ENCODE measurements around the gene TAS1R2. TPM values are rescaled to one million over a fixed set of nuclear protein-coding genes. Genes with fewer than 3 reads are reported as not detected.
A peak's percentile ranks its signal among the peaks of the same experiment; 100 is the strongest.

Gene TAS1R2
- total and polyA plus RNA-seq, 9 of the 15 experiments (the other 6 are each of a cell fraction or from before 2014, with no cell fraction given): not detected

DNA sequence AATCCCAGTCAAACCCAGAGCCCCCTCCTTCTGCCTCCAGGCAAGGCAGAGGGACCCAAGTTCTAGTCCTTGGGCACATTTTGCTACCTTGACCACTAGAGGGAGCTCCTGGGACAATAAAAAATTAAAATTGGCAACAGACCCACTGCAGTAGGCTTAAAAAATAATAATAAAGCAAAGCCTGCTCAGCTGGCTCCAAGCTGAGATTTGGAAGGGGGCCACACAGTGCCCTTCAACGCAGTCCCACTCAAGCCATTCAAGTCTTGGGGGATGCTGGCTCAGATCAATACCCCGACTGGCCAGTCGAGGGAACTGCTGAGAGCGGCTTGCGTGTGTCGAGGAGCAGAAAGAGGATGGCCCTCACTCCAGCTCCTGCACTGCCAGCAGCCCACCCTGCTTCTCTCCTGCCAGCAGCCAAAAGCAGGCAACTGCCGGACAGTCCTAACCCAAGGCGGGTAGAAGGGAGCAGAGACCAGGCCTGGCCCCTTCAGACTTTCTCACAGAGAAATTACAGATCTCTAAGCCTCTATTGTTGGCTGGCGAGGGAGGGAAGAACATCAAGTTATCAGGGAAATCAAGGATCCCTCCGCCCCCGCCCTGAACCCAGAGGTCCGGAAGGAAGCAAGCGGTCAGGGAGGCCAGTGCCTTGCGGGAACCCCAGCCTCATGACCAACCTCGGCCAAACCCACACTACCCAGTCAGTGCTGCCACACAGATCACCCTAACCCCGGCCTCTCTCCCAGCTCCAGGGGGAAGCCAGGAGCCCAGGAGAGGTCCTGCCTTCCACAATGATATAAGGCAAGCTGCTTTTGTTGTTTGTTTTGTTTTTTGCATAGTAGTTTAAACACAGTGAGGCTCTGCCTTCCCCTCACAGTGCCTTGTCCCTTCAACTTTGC is 47.8 kb upstream of the TAS1R2 start (continued):
- TF ChIP-seq ELF2 (CRISPR knock-in tag; IDR thresholded peaks at IDR 0.05) (peak; percentile 59; the same call in 1 of the 2 replicates), ZNF197 (CRISPR knock-in tag; IDR thresholded peaks at IDR 0.05; ENCODE audit: low read depth) (peak; percentile 44), DMBX1 (CRISPR knock-in tag; IDR thresholded peaks at IDR 0.05; ENCODE audit: borderline replicate concordance) (peak; percentile 6; the same call in 1 of the 2 replicates), HIVEP1 (CRISPR knock-in tag; IDR thresholded peaks at IDR 0.05) (0 out of 2 replicates have a peak, but pooled peaks have one; percentile 4), SMAD4 (CRISPR knock-in tag; conservative IDR thresholded peaks at IDR 0.05) (peak; percentile 78), NBN (IDR thresholded peaks at IDR 0.05; ENCODE audit: low read depth) (0 out of 2 replicates have a peak, but pooled peaks have one; percentile 34), ZKSCAN1 (IDR thresholded peaks at IDR 0.05; ENCODE audit: low read depth, low read length) (peak; percentile 36; the same call in 1 of the 2 replicates), POLR2G (IDR thresholded peaks at IDR 0.05; ENCODE audit: low read depth, low read length) (peak; percentile 74), ETV1 (tag; conservative IDR thresholded peaks at IDR 0.05; ENCODE audit: low read depth) (peak; percentile 90)
- TF ChIP-seq, protein P1, sequence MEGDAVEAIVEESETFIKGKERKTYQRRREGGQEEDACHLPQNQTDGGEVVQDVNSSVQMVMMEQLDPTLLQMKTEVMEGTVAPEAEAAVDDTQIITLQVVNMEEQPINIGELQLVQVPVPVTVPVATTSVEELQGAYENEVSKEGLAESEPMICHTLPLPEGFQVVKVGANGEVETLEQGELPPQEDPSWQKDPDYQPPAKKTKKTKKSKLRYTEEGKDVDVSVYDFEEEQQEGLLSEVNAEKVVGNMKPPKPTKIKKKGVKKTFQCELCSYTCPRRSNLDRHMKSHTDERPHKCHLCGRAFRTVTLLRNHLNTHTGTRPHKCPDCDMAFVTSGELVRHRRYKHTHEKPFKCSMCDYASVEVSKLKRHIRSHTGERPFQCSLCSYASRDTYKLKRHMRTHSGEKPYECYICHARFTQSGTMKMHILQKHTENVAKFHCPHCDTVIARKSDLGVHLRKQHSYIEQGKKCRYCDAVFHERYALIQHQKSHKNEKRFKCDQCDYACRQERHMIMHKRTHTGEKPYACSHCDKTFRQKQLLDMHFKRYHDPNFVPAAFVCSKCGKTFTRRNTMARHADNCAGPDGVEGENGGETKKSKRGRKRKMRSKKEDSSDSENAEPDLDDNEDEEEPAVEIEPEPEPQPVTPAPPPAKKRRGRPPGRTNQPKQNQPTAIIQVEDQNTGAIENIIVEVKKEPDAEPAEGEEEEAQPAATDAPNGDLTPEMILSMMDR (IDR thresholded peaks at IDR 0.05 in 2 of 3, conservative IDR thresholded peaks at IDR 0.05 in 1 of 3; ENCODE audit: insufficient read depth in 2 of 3, low read depth in 1 of 3, low read length in 3 of 3): peak; percentile 98 to 100 (median 99)
- TF ChIP-seq, protein P2, sequence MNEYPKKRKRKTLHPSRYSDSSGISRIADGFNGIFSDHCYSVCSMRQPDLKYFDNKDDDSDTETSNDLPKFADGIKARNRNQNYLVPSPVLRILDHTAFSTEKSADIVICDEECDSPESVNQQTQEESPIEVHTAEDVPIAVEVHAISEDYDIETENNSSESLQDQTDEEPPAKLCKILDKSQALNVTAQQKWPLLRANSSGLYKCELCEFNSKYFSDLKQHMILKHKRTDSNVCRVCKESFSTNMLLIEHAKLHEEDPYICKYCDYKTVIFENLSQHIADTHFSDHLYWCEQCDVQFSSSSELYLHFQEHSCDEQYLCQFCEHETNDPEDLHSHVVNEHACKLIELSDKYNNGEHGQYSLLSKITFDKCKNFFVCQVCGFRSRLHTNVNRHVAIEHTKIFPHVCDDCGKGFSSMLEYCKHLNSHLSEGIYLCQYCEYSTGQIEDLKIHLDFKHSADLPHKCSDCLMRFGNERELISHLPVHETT (CRISPR knock-in tag; conservative IDR thresholded peaks at IDR 0.05 in 1 of 2, IDR thresholded peaks at IDR 0.05 in 1 of 2): 0 out of 4 replicates have a peak, but pooled peaks of 1 of the 2 experiments have one; percentile 55
